GM12891 (cell line): ENCODE results near the gene RGPD4.

Experiments used
- PAX5 ChIP-seq: IDR thresholded peaks from 2 replicates; pipeline ENCODE4 v1.6.1; 2011; ENCODE audit warnings: low read length, moderate library complexity, mild to moderate bottlenecking; ENCODE audit not compliant: insufficient read depth, severe bottlenecking
- POLR2A ChIP-seq: IDR thresholded peaks from 2 replicates; pipeline ENCODE4 v1.6.1; 2011; ENCODE audit warnings: low read depth, low read length, control low read depth
- POLR2AphosphoS5 ChIP-seq: IDR thresholded peaks from 2 replicates; pipeline ENCODE4 v1.6.1; 2011; ENCODE audit warnings: low read depth, low read length, control low read depth
- SPI1 ChIP-seq: IDR thresholded peaks from 2 replicates; pipeline ENCODE4 v1.6.1; 2011; ENCODE audit warnings: low read depth, low read length, control low read depth

DNA sequence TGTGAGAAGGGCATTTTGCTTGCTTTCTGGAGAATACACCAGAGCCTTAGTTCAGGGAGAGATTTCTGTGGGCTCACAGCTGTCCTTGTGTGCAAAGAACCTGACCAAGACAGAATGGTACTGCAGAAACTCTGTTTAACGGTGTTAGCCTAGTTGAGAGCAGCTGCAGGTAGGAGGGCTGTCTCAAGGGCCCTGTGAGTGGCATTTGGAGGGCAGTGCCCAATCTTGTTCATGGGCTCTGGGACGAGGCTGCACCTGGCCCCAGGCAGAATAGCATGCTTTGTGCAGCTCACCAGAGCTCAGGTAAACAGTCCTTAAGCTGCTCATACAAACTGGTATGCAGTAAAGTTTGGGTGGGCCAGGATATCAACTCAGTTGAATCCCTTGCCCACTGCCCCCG is 16.9 kb upstream of the RGPD4 start:
- TF ChIP-seq POLR2A (no peak), SPI1 (no peak), POLR2AphosphoS5 (no peak), PAX5 (no peak)
